Jurkat, Clone E6-1 (cell line): Measurements from ENCODE around the gene TEFM.
A peak's percentile ranks its signal among the peaks of the same experiment; 100 is the strongest.
"Not testable (repeated sequence)": the region's sequence is repeated elsewhere in the genome, so short reads cannot be mapped to it uniquely, and the experiment has no call there.

Experiments
- DNase-seq: peaks from one replicate; pipeline ENCODE4 v3.0.0-alpha.2; 2011; ENCODE audit warnings: low read depth, low spot score
- H3K4me3 ChIP-seq: 2 replicates; pipeline ENCODE4 v1.5.1; 2011; ENCODE audit warnings: mild to moderate bottlenecking, low read length, control low read depth, moderate library complexity

The TEFM gene

DNA sequence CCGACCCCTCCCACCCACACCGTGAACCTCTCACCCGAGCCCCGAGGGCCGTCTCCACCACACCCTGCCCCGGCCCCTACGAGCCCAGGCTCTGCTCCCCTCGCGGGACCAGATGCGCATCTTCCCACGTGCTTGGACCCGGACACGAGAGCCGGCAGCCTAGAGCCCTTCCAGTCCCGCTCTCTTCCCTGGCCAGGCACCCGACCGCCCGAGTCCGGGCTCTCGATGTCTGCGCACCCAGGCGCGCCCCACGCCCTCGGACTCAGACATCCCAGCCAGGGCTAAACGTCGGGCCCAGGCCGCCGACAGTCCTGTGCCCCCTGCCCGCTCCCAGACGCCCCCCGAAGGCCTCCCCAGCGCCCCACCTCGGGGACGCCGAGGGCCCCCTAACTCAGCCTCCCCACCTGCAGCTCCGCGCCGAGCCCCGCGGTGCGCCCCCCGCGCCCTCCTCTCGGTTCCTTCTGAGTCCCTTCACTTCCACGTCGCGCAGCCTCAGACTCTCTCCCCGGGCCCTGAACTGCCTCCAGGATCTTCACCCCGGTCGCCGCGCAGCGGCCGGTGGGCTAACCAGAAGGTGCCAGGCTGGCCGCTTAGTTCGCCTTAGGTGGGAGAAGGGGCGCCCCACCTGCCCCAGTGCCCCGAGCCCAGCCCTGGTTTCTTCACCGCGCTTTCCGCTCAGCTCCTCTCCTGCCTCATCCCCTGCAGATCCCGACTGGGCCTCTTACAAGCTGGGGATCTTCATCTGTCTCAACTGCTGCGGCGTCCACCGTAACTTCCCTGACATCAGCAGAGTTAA lies 16.4 kb upstream of the TEFM start:
- no peak for DNase-seq
- no peak overlapping the region for H3K4me3 ChIP-seq

DNA sequence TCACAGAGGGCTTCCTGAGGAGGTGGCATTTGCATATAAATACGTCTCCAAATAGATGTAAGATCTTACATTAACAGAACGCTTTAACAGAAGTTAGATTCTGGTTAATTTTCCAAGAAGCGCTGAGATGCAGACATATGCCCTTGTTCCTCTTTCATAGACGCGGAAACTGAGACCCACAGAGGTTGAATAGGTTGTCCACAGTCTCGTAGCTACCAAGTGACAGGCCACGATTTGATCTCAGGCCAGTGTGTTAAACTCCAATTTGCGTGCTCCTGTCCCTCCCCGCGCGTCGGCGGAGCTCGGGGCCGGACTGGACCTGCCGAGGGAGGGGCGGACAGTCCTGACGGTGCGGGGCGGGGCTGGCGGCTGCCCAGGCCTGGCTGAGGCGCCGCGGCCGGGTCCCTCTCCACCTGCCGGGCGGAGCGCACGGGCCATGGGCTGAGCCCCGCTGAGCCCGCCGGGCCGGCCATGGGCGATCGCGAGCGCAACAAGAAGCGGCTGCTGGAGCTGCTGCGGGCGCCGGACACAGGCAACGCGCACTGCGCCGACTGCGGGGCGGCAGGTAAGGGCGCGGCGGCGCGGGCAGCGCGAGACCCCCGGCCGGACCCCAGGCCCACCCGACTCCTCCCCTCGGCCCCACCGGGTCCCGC lies 15.6 kb upstream of the TEFM start, which contains the start of gene ADAP2:
Gene ADAP2, plus strand, starts transcription at position 402 of the 653 bp plus-strand sequence. Its CDS starts 70 bp downstream, at position 472.
- H3K4me3 ChIP-seq = no peak within 1 kb of the TSS
- DNase-seq = no peak

DNA sequence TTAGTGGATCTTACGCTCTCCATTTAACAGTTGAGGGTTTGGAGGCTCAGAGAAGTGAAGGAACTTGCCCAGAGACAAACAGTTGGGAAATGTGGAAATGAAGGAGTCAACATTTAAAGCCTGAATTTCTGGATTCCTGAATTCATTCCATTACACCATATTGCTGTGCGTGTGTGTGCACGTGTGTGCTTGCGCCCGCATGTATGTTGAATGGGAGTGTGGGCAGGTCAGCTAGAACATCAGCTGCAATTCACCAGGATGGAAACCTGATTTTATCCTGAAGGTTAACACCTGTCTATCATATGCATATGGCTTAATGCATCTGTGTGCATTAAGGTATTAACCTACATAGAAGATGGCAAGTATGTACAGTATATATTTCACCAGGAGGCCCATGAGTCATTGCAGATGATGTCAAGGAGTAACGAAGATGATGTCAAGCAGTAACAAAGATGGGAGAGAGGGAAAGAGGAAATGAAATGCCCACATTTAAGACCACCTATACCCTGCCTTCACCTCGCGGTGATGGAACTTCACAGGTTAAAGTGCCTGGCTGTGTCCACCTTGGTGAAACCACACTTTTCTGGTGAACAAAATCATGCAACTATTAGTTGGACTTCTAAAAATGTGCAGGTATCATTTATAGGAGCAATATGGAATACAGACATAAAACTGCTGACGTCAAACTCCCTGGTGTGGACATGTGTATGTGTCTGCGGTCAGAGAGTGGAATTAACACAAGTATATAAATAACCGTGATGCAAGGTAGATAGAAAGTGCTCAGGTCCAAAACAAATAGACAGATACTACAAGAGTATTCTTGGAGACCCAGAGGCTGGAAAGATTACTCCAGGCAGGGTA lies 14.9 kb upstream of the TEFM start:
- no peak for DNase-seq
- no peak overlapping the region for H3K4me3 ChIP-seq

DNA sequence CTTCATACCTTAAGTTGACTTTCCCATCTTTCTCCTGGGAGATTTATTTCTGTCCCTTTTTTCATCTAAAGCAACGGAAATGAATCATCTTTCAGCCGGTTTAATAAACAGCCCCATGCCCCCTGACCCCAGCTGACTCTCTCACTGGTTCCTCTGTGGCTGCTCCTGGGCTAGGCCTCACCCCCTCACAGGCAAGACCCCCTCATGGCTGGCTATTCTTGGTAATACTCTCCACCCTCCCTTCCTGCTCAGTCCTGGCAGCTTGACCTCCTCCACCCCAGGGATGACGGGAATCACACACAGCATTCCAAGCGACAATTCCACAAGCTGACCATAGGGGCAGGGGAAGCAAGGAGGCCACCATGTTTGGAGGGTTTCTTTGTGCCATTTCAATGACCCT lies 14.2 kb upstream of the TEFM start:
- DNase-seq = no peak
- no peak overlapping the region for H3K4me3 ChIP-seq

DNA sequence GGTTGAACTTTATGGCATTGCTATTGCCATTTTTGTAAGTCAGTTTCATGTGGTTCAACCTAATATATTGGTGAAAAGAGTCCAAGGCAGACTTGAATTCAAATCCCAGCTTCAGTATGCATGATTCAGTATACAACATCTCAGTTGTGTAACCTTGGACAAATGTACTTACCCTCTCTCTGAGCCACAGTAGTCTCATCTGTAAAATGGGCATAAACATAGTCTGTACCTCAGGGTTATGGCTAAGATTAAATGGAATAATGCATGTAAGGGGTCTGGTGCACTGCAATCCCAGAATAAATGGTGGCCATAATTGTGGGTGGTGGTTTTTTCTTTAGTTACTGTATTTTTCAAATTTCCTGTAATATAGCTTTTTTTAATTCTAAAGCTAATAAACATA lies 11.0 kb upstream of the TEFM start:
- H3K4me3 ChIP-seq = no peak overlapping the region
- no peak for DNase-seq

DNA sequence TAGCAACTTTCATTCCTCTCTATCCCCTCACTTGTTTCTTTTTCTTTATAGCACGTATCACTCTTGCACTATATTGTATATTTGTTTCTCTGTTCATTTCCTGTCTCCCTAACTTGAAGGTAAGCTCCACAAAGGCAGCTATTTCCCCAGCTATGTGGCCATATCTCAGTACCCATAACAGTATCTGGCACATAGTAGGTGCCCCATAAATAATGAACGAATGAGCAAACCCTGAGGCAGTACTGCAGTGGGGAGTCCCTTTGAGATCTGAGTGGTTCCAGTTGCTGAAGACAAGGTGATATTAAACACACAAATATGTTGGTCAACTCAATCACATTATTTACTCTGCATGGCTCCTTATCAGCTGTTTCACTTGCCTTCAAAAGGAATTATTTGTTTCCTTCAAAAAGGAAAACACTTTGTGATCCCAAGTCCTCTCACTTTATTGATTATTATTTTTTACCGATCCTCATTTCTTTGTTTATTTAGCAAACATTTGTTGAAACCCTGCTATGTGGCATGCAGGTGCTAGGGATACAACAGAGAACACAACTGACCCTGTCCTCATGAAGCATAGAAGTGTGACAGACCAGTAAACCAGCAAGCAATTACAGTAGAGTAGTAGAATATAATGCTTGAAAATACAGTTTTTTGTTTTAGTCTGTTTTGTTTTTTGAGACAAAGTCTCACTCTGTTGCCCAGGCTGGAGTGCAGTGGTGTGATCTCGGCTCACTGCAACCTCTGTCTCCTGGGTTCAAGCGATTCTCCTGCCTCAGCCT lies 10.0 kb upstream of the TEFM start:
- no peak for DNase-seq
- no peak overlapping the region for H3K4me3 ChIP-seq

DNA sequence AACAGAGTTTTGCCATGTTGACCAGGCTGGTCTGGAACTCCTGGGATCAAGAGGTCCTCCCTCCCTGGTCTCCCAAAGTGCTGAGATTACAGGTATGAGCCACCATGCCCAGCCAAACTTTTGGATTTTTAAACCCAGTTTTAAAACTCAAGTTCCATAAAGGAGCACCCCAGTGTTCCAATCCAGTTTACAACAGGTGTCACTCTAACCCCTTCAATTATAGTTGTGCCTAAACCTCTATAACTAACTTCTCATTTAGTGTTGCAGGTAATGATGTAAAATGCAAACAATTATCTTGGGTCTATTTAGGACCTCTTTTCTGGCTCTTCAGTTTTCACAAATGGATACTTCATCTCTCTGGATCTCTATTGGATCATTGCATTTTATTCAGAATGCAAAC lies 7.9 kb upstream of the TEFM start:
- no peak for DNase-seq
- no peak overlapping the region for H3K4me3 ChIP-seq

DNA sequence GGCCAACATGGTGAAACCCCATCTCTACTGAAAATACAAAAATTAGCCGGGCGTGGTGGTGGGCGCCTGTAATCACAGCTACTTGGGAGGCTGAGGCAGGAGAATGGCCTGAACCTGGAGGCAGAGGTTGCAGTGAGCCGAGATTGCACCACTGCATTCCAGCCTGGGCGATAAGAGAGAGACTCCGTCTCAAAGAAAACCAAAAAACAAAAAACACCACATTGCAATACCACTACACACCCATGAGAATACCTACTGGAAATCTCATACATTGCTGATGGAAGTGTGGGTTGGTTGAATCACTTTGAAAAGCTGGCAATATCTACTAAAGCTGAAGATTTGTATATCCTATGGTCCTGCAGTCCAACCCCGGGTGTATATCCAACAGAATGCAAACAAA lies 4.1 kb upstream of the TEFM start:
- not testable (repeated sequence) for H3K4me3 ChIP-seq, DNase-seq

DNA sequence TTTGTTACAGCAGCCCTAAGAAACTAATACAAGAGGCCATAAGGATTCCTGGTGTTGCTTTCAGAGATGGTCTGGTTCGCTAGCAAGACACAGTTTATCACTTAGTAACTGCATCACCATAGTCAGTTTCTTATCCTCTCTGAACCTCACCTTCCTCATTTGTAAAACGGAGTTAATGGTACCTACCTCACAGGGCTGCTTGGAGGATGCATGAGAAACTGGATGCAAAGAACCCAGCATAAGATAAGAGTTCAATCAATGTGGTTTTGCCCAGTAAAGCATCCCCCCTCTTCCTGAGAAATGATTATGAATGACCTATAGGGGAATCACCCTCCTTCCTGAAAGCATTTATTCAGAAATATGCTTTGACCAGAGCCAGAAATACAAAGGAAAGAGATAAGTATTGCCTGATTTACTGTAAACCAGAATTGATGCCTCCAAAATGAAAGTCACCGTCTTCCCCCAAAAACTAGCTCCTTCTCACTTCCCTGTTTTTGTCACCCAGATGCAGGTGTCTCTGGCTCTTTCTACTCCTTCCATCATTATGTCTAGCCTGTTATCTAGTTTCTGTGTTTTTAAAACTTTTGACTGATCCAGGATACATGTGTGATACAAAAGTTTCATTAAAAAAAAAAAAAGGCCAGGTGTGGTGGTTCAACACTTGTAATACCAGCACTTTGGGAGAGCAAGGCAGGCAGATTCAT lies 2.8 kb upstream of the TEFM start:
- DNase-seq = no peak
- no peak overlapping the region for H3K4me3 ChIP-seq

DNA sequence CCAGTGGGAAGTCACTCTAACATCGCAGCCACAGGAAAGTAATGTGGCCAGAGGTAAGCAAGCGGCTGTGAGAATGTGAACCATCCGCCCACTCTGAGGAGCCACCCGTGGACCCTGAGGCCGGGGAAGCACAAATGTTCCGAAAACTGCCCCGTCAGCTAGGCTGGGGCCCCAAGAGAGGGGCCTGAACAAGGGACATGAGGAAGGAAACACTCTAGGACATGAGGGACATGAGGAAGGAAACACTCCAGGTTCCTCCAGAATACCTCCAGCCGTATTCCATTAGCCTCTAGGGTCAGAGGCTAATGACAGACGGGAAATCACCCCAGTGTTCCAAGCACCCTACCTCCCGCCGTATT lies 317 bp downstream of the TEFM start:
- H3K4me3 ChIP-seq = peak overlapping the region; percentile 71
- DNase-seq = no peak

DNA sequence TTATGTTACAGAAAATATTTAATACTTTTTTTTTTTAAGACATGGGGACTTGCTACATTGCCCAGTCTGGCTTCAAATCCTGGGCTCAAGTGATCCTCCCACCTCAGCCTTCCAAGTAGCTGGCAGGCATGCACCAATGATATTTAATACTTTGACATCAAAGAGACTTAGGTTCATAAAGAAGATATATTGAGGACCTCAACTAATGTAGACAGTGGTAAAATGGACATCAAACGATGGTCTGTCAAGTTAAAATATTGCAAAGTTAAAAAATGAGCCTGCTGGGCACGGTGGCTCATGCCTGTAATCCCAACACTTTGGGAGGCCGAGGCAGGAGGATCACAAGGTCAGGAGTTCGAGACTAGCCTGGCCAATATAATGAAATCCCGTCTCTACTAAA lies 8.7 kb downstream of the TEFM start:
- no peak for DNase-seq

DNA sequence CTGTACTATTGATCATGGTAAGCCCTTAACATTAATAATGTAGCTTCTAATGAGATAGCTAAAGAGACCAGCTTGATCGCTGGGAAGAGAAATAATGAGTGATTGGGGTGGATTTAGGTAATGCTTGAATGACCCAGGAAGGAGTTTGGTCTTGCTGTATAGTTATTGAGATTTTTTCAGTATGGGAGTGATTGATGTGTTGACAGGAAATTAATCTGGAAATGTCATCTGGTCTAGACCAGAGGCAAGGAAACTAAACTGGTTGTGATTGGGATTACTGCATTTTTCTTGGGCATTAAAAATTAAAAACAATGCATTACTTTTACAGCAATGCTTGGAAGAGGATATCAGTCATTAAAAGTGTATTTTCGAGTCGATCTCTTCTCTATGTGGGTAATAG lies 11.8 kb downstream of the TEFM start:
- DNase-seq = no peak
- H3K4me3 ChIP-seq = no peak overlapping the region

More for the DNA sequence above, 8.7 kb downstream of the TEFM start:
- no peak overlapping the region for H3K4me3 ChIP-seq

DNA sequence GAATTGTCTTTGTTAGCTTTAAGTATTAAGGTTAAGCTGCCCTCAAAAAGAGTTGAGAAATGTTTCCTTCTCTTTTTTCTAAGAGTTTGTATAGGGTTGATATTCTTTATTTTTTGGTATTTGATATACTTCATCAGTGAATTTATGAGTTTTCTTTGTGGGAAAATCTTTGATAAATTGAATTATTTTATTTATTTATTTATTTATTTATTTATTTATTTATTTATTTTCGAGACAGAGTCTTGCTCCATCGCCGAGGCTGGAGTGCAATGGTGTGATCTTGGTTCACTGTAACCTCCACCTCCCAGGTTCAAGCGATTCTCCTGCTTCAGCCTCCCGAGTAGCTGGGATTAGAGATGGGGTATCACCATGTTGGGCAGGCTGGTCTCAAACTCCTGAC lies 19.9 kb downstream of the TEFM start:
- no peak overlapping the region for H3K4me3 ChIP-seq
- no peak for DNase-seq

DNA sequence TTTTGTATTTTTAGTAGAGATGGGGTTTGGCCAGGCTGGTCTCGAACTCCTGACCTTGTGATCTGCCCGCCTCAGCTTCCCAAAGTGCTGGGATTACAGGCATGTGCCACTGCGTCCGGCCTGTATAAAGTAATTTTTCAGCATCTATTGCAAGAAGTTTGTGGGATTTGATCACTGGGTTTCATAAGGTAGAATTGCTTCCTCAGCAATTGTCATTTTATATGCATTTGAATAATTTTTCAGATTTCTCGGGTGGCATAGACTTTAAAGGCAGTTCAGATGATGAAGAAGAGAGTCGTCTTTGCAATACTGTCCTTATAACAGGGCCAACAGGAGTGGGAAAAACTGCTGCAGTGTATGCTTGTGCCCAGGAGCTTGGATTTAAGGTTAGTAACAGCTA lies 37.0 kb downstream of the TEFM start:
- H3K4me3 ChIP-seq = no peak overlapping the region
- DNase-seq = no peak

DNA sequence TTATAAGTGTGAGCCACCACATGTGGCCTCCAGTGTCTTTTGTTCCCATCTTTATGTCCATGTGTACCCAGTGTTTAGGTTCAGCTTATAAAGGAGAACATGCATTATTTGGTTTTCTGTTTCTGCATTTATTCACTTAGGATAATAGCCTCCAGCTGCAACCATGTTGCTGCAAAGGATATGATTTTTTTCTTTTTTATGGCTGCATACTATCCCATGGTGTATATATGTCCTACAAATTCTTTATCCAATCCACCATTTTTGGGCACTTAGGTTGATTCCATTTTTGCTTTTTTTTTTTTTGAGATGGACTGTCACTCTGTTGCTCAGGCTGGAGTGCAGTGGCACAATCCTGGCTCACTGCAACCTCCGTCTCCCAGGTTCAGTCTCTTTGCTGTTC lies 41.4 kb downstream of the TEFM start:
- no peak overlapping the region for H3K4me3 ChIP-seq
- DNase-seq = no peak

DNA sequence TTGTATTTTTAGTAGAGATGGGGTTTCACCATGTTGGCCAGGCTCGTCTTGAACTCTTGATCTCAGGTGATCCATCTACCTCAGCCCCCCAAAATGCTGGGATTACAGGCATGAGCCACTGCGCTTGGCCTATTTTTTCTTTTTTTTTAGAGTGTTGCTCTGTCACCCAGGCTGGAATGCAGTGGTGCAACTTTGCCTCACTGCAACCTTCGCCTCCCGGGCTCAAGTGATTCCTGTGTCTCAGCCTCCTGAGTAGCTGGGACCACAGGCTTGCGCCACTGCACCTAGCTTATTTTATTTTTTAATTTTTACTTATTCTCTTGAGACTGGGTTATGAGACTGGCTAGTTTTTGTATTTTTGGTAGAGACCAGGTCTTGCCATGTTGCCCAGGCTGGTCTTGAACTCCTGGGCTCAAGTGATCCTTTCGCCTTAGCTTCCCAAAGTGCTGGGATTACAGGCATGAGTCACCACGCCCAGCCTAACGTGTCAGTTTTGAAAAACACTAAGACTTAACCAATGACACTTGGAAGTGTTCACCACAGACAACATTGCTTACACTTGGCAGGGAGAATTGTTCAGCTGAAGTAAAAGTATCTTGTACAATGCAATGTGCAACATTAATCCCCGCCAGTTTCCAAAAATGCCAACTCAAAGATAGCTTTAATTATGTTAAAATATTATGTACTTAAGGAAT lies 47.3 kb downstream of the TEFM start:
- H3K4me3 ChIP-seq = no peak overlapping the region
- no peak for DNase-seq

DNA sequence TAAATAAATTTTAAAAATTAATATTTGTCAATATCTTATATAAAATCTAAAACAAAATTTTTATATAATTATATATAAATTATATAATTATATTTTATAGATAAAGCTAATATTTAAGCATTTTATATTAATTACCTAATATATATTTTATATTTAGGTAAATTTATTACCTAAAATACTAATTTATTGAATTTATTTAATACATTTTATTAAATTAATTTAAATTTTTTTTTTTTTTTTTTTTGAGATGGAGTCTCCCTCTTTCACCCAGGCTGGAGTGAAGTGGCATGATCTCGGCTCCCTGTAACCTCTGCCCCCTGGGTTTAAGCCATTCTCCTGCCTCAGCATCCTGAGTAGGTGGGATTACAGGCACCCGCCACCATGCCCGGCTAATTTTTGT lies 51.9 kb downstream of the TEFM start:
- DNase-seq = no peak
- H3K4me3 ChIP-seq = no peak overlapping the region
